GM18858 (cell line): ENCODE data around the gene ZDHHC8.

Experiments used
- ATAC-seq: cut with Tn5 transposase; IDR thresholded peaks from one replicate; pipeline ENCODE4 v1.9.1; 2021; ENCODE audit not compliant: unreplicated experiment

The ZDHHC8 gene

DNA sequence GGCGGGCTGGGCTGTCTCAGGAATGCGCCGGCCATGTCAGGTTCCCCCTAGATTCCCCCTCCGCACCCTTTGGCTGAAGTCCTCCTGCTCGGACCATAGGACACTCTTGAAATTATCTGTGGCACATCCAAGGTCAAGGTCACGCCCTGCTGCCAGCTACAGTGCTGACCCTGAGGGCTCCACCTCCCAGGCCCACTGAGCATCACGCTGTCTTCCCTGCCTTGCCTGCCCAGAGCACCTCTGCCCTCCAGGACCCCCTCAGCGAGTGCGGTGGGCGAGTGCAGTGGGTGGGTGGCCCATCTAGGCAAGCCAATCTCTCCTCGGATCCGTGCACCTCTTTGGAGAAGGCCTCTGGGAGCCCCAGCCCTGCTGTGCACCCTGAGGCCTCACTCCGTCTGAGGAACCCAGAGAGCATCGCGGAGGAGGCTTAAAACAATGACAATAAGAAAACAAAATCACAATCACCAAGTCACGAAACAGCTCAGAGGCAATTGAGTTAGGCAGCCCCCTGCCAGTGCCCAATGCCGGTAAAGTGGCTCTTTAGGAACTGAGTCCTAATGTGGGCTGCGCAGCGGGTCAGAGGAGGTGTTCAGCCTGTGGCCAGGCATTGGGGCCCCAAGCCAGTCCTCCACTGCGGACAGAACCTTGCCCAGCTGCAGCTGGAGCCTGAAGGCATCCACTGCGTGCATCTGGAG is 45.8 kb downstream of the ZDHHC8 start:
- ATAC-seq, result no peak

DNA sequence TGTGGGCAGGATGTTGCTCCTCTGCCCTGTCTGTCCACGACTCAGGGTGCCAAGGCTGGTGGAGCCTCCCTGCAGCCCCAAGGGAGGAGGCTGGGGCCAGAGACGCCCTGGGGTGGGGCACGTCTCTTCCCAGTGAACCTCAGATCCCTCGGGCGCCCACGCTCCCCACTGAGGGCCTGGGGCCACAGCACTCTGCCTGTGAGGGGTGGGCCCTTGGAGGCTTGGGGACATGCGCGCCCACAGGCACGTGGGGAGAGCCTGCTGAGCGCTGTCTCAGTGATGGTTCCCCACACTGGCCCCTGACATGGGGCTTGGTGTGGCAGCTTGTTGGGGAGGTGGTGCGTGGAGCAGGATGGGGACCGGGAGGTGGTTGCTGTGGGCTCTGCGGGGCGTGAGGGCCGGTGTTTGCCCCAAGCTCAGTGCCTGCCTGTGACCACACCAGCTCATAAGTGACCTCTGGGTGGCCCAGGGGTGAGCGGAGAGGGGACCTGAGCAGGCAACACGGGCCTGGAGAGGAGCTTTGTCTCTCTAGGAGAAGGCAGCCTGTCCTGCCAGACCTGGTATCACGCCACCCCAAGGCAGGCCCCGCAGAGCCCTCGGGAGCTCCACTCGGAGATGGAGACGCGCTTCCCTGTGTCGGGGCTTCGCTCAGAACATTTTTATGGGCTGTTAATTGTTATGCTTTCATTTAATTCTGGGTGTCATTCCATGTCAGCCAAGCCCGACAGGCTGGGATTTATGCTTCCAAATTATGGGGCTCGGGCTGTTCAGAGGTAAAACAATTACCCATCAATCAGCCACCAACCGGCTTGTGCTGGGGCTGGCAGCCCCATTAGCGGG is 46.7 kb downstream of the ZDHHC8 start:
- ATAC-seq, result no peak

- no peak for ATAC-seq
These were observed 47.3 kb downstream of the ZDHHC8 start for GRCh38 chr22:20178915-20179227.

DNA sequence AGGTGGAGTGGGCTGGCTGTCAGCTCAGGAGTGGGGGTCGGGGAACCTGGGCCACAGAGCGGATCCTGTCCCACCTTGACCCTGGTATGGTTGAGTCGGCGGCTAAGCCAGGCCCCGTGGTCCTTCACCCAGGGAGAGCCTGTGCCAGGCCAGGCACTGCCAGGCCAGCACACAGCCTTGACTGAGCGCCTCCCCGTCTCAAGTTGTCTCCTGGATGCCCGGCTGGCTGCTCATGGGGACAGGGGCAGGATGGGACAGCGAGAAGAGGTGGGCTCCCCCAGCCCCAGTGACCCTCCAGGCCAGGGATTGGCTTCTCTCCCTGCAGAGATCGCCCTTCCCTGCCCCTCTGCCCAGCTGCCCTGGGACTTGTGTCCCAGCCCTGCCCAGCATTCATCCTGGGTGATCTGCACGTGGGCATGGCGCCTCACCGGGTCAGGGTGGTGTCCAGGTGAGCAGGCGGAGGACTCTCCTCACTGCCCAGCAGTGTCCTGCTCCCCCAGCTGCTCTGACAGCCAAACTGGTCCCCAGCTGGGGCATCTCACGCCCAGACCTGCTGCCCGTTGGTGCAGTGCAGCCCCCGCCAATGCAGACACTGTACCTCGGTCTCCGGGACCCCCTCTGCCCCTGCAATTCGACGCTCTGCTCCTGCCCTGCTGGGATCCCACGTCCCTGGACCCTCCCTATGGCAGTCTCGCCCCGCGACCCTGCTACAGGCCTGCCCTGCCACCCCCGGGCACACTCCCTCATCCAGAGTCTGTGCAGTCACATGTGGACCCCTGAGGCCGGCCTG is 48.0 kb downstream of the ZDHHC8 start:
- no peak for ATAC-seq

GRCh38 chr22:20180245-20180630 is 48.6 kb downstream of the ZDHHC8 start:
- ATAC-seq, result no peak

DNA sequence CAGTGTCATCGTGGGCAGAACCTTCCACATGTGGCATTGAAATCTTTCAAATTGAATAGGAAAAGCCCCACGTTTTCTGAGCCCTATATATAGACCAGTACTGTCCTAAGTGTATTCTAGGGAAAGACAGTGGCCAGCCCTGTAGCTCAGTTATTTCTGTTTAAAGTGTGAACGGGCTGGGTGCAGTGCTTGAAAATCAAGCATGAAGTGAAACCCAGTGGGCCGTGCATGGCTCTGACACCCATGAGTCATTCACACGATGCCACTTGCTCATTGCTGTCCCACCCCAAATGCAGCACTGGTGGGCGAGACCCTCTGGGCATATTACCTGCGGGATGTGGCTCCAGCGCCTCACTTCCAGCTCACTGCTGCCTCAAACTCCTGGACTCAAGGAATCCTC is 49.0 kb downstream of the ZDHHC8 start:
- ATAC-seq, result no peak

DNA sequence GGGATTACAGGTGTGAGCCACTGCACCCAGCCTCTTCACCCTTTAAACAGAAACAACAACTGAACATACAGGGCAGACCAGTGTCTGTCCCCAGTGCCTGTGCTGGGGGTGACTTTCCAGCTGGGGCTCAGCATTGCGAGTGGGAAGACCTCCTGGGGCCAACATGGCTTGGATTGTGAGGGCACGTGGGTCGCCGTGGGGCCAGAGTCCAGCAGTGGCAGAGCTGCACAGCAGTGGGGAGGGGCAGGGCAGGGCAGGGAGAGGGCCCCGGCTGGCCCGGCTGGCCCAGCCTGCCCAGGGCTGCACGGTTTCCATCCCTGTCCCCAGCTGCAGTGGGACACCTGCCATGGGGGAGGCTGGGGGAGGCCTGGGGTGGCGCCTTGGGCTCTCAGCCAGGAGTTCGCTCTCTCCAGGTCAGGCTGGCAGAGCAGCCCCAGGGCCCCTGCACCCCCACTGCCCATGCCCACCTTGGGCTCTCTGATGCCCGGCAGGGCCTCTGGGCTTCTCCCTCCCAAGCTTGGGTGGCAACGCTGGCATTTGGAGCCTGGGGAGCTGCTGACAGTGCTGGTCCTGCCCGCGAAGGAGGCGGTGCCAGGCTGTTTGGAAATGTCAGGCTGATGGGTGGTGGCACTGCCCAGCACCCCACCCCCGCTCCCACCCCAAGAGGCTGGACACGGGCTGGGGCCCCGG is 49.7 kb downstream of the ZDHHC8 start:
- no peak for ATAC-seq

GRCh38 chr22:20181884-20182236 is 50.3 kb downstream of the ZDHHC8 start:
- ATAC-seq, result no peak

GRCh38 chr22:20182365-20182764 is 50.8 kb downstream of the ZDHHC8 start:
- ATAC-seq, result no peak

- no peak for ATAC-seq
These were observed 51.5 kb downstream of the ZDHHC8 start for GRCh38 chr22:20183101-20183500.

DNA sequence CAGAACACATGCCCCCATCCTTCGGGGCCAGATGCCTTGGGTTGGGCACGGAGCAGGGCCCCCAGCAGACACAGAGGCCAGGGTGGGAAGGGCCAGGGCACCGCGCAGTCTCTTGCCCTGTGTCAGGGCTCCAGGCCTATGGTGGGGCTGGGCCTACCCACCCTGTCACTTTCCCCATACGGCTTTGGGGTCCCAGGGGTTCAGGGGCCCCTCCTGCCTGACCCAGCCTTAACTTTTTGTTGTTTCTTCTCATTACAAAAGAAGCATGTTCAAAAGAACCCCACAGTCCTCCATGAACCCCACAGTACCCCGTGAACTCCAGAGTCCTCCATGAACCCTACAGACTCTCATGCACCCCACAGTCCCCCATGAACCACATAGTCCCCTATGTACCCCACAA is 52.2 kb downstream of the ZDHHC8 start:
- ATAC-seq, result no peak

DNA sequence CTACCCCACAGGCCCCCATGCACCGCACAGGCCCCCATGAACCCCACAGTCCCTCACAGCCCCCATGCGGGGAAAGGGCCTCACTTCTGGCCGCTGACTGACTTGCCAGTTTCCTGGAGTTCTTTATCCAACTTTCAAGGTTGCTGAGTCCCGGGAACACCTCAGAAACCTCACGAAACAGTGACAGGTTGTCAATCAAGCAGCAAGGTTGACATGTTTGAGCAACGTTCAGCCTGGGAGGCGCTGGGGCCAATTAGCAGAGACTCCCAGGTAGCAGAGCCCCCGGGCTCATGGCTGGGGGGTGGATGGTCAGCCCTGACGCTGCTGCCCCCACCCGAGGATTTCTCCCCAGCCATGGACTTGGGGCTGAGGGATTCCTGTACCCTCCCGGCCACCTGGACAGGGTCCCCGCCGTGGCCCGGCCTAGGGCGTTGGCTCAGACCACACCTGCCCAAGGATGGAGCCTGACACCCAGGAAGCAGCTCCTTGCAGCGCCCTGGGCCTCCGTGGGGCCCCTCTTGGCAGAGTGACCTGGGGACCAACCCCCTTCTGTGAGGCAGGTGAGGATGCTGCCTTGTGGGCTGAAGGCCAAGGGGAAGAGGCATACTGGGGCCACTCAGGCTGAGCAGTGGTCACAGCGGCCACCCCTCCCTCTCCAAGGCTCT is 53.0 kb downstream of the ZDHHC8 start:
- no peak for ATAC-seq

DNA sequence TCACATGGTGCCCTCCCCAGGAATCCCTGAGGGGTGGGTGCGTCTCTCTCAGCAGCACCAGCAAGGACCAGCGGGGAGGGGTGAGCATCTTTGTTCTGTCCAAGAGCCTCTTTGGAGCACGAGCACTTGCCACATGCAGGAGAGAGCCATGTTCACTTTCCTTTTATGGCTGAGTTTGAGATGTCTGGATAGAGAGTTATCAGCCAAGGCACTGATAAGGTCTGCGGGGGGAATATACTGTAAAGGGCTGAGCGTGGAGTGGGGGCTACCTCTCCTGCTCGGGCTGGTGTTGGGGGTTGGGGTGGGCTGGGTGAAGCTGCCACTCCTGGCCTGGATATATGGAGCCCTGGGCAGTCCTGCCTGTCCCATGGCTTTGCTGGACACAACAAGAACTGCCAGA is 54.1 kb downstream of the ZDHHC8 start:
- no peak for ATAC-seq

- ATAC-seq, result no peak
These were observed 54.7 kb downstream of the ZDHHC8 start for GRCh38 chr22:20186183-20186870.

GRCh38 chr22:20186871-20187546 is 55.4 kb downstream of the ZDHHC8 start:
- no peak for ATAC-seq

- no peak for ATAC-seq
These were observed 56.4 kb downstream of the ZDHHC8 start for GRCh38 chr22:20187777-20188566.

DNA sequence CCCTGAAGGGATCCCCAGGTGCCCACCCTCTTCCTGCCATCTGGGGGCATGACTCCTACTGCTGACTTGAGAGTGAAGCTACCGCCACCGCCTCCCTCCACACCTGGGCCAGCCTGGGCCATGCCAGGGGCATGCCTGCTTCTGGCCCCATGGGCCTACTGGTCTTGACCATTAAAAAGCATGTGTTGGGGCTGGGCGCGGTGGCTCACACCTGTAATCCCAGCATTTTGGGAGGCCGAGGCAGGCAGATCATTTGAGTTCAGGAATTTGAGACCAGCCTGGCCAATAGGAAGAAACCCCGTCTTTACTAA is 56.9 kb downstream of the ZDHHC8 start:
- ATAC-seq, result no peak

DNA sequence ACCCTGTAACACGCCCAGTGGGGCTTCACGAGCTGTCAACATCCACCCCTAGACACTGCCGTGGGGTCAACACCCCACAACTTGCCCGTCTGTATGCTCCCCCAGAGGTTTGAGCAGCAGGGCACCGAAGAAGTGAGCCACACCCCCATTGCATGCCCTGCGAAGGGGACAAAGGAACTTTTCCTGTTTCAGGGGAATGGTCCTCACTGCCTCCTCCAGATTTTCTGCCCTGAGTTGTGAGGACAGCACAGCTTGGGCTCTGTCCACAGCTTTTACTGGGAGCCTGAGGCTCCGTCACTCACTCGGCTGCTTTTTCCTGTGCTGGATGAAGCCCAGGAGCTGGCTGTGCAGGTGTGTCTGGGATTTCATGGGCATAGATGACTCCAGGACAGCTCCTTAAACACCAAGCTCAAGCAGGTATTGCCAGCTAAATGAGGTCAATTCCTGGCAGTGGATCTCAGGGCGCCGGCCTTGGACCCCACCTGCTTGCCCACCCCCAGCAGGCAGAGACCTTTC is 59.5 kb downstream of the ZDHHC8 start:
- no peak for ATAC-seq

- no peak for ATAC-seq
These were observed 60.2 kb downstream of the ZDHHC8 start for GRCh38 chr22:20191803-20192202.
